Measurements from ENCODE around the gene EPC2.

DNA sequence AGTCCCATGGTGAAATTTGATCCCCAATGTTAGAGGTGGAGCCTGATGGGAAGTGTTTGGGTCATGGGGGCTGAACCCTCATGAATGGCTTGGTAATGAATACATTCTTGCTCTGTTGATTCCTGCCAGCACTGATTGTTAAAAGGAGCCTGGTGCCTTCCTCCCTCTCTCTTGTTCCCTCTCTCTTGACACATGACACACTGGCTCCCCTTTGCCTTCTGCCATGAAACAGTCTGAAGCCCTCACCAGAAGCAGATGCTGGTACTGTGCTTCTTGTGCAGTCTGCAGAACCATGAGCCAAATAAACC lies 30.6 kb upstream of the EPC2 start:
- TF ChIP-seq POLR2AphosphoS5 (IDR thresholded peaks at IDR 0.05; ENCODE audit: low read depth, low read length) (no peak), TAF1 (IDR thresholded peaks at IDR 0.05; ENCODE audit: borderline replicate concordance, insufficient read depth, low read length) (no peak), SIN3A (IDR thresholded peaks at IDR 0.05; ENCODE audit: borderline replicate concordance, insufficient read depth, low read length) (no peak), FOXP2 (optimal IDR thresholded peaks at IDR 0.05; ENCODE audit: borderline replicate concordance, extremely low read depth, extremely low read length, insufficient read depth) (no peak)
- TF ChIP-seq, protein P1, sequence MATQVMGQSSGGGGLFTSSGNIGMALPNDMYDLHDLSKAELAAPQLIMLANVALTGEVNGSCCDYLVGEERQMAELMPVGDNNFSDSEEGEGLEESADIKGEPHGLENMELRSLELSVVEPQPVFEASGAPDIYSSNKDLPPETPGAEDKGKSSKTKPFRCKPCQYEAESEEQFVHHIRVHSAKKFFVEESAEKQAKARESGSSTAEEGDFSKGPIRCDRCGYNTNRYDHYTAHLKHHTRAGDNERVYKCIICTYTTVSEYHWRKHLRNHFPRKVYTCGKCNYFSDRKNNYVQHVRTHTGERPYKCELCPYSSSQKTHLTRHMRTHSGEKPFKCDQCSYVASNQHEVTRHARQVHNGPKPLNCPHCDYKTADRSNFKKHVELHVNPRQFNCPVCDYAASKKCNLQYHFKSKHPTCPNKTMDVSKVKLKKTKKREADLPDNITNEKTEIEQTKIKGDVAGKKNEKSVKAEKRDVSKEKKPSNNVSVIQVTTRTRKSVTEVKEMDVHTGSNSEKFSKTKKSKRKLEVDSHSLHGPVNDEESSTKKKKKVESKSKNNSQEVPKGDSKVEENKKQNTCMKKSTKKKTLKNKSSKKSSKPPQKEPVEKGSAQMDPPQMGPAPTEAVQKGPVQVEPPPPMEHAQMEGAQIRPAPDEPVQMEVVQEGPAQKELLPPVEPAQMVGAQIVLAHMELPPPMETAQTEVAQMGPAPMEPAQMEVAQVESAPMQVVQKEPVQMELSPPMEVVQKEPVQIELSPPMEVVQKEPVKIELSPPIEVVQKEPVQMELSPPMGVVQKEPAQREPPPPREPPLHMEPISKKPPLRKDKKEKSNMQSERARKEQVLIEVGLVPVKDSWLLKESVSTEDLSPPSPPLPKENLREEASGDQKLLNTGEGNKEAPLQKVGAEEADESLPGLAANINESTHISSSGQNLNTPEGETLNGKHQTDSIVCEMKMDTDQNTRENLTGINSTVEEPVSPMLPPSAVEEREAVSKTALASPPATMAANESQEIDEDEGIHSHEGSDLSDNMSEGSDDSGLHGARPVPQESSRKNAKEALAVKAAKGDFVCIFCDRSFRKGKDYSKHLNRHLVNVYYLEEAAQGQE (IDR thresholded peaks at IDR 0.05; ENCODE audit: insufficient read depth in 1 of 2, low read depth in 2 of 2, low read length in 2 of 2): no peak

Data from PFSK-1 (cell line).